ENCODE results near the gene PCP2. TPM values are rescaled to one million over a fixed set of nuclear protein-coding genes. Genes with fewer than 3 reads are reported as not detected.

Gene PCP2
- total RNA-seq, 1 experiment from 2014 or later, result 1.9 TPM

- Histone ChIP-seq H3K36me3 (ENCODE audit: control insufficient read depth, insufficient read depth, low read length) (no peaks in the 10 kb centered on the region; the same call in 1 of the 2 replicates), H3K9me3 (no peaks in the 10 kb centered on the region), H3K4me3 (ENCODE audit: low read depth, low read length) (no peak overlapping the region), H3K4me1 (no peaks in the 10 kb centered on the region), H3K27me3 (replicated peaks; ENCODE audit: control insufficient read depth, insufficient read depth, low read length) (no peaks in the 10 kb centered on the region)
- no peak for TF ChIP-seq CTCF (IDR thresholded peaks at IDR 0.05; ENCODE audit: insufficient read depth in 1 of 2, low read depth in 1 of 2, low read length in 1 of 2, severe bottlenecking in 1 of 2, unreplicated experiment in 1 of 2)
- H3K27ac Mint-ChIP-seq (ENCODE audit: unreplicated experiment), result peak overlapping the region; percentile 36
- no peak for DNase-seq
- H3K4me3 Mint-ChIP-seq (ENCODE audit: unreplicated experiment), result no peak overlapping the region
- peaks cover 78% of the 10 kb centered on the region for H3K36me3 Mint-ChIP-seq (ENCODE audit: insufficient read depth, unreplicated experiment)
- H3K9me3 Mint-ChIP-seq (ENCODE audit: unreplicated experiment), result no peaks in the 10 kb centered on the region
- ChIA-PET CTCF (interaction anchor here (0.6 kb wide), 1 partner anchor 59 kb away, joined by 3 read pairs; no protein-coding TSS in a partner anchor), POLR2A (no interaction called here)
- no TSS peak for BruUV-seq (replicated peaks)
- H3K27me3 Mint-ChIP-seq (ENCODE audit: insufficient read depth, unreplicated experiment), result no peaks in the 10 kb centered on the region
- intact Hi-C loops (cut with micrococcal nuclease; ENCODE audit: unreplicated experiment), result no loop called here
- H3K4me1 Mint-ChIP-seq (ENCODE audit: low read depth, unreplicated experiment), result no peaks in the 10 kb centered on the region
Observed at GRCh38 chr19:7618771-7619510, 14.6 kb downstream of the PCP2 start.

GRCh38 chr19:7618348-7618747 lies 15.2 kb downstream of the PCP2 start:
- BruUV-seq (replicated peaks), result no TSS peak
- intact Hi-C loops (cut with micrococcal nuclease; ENCODE audit: unreplicated experiment), result no loop called here

GRCh38 chr19:7617735-7618134 lies 15.8 kb downstream of the PCP2 start:
- peaks cover 72% of the 10 kb centered on the region for H3K36me3 Mint-ChIP-seq (ENCODE audit: insufficient read depth, unreplicated experiment)
- intact Hi-C loops (cut with micrococcal nuclease; ENCODE audit: unreplicated experiment), result no loop called here
- H3K27me3 Mint-ChIP-seq (ENCODE audit: insufficient read depth, unreplicated experiment), result no peaks in the 10 kb centered on the region
- H3K4me1 Mint-ChIP-seq (ENCODE audit: low read depth, unreplicated experiment), result no peaks in the 10 kb centered on the region
- Histone ChIP-seq H3K4me3 (ENCODE audit: low read depth, low read length) (no peak overlapping the region), H3K9me3 (no peaks in the 10 kb centered on the region), H3K27me3 (replicated peaks; ENCODE audit: control insufficient read depth, insufficient read depth, low read length) (no peaks in the 10 kb centered on the region), H3K4me1 (no peaks in the 10 kb centered on the region), H3K36me3 (ENCODE audit: control insufficient read depth, insufficient read depth, low read length) (no peaks in the 10 kb centered on the region; the same call in 1 of the 2 replicates)
- ChIA-PET POLR2A (no interaction called here), CTCF (interaction anchor here (1.0 kb wide), 1 partner anchor 128 kb away, joined by 4 read pairs; no protein-coding TSS in a partner anchor)
- no peak for TF ChIP-seq CTCF (IDR thresholded peaks at IDR 0.05; ENCODE audit: insufficient read depth in 1 of 2, low read depth in 1 of 2, low read length in 1 of 2, severe bottlenecking in 1 of 2, unreplicated experiment in 1 of 2)
- BruUV-seq (replicated peaks), result TSS peak; percentile 63
- no peak overlapping the region for H3K27ac Mint-ChIP-seq (ENCODE audit: unreplicated experiment)
- H3K9me3 Mint-ChIP-seq (ENCODE audit: unreplicated experiment), result no peaks in the 10 kb centered on the region
- no peak for DNase-seq
- H3K4me3 Mint-ChIP-seq (ENCODE audit: unreplicated experiment), result no peak overlapping the region

More at GRCh38 chr19:7618348-7618747, 15.2 kb downstream of the PCP2 start:
- Mint-ChIP-seq H3K9me3 (ENCODE audit: unreplicated experiment) (no peaks in the 10 kb centered on the region), H3K4me1 (ENCODE audit: low read depth, unreplicated experiment) (no peaks in the 10 kb centered on the region), H3K4me3 (ENCODE audit: unreplicated experiment) (no peak overlapping the region), H3K36me3 (ENCODE audit: insufficient read depth, unreplicated experiment) (peaks cover 78% of the 10 kb centered on the region), H3K27me3 (ENCODE audit: insufficient read depth, unreplicated experiment) (no peaks in the 10 kb centered on the region), H3K27ac (ENCODE audit: unreplicated experiment) (peak overlapping the region; percentile 36)
- DNase-seq, result no peak
- ChIA-PET POLR2A (no interaction called here), CTCF (interaction anchor here (1.0 kb wide), 1 partner anchor 129 kb away, joined by 4 read pairs; no protein-coding TSS in a partner anchor)
- Histone ChIP-seq H3K36me3 (ENCODE audit: control insufficient read depth, insufficient read depth, low read length) (no peaks in the 10 kb centered on the region; the same call in 1 of the 2 replicates), H3K9me3 (no peaks in the 10 kb centered on the region), H3K4me3 (ENCODE audit: low read depth, low read length) (no peak overlapping the region), H3K27me3 (replicated peaks; ENCODE audit: control insufficient read depth, insufficient read depth, low read length) (no peaks in the 10 kb centered on the region), H3K4me1 (no peaks in the 10 kb centered on the region)
- TF ChIP-seq CTCF (IDR thresholded peaks at IDR 0.05; ENCODE audit: insufficient read depth in 1 of 2, low read depth in 1 of 2, low read length in 1 of 2, severe bottlenecking in 1 of 2, unreplicated experiment in 1 of 2), result no peak

Measured in Caco-2 (cell line).